Activated T-helper 9 cell treated with anti-CD3 and anti-CD28 coated beads, Interleukin-2, amount 50 U/mL, for 16 hours (primary cell): ENCODE data around the gene PIAS1.
"Not testable (repeated sequence)": the region's sequence is repeated elsewhere in the genome, so short reads cannot be mapped to it uniquely, and the experiment has no call there.

Experiments used
- DNase-seq: peaks from one replicate; pipeline ENCODE4 v3.0.0-alpha.2; 2020; ENCODE audit warnings: low read depth

The PIAS1 gene

GRCh38 chr15:68053701-68054627, at the start of gene PIAS1:
TSS of gene PIAS1 (plus strand) at chr15:68054315. CDS start at chr15:68054327, 12 bp downstream.
- peak; percentile 90 for DNase-seq

- not testable (repeated sequence) for DNase-seq
Measured at GRCh38 chr15:68007642-68008041, 46.5 kb upstream of the PIAS1 start.

GRCh38 chr15:68010361-68011153, 43.6 kb upstream of the PIAS1 start:
- no peak for DNase-seq

GRCh38 chr15:68012911-68013310, 41.2 kb upstream of the PIAS1 start:
- no peak for DNase-seq

- DNase-seq, result no peak
Measured at GRCh38 chr15:68014219-68014618, 39.9 kb upstream of the PIAS1 start.

- no peak for DNase-seq
Measured at GRCh38 chr15:68015244-68015643, 38.9 kb upstream of the PIAS1 start.

- DNase-seq, result no peak
Measured at GRCh38 chr15:68017201-68017600, 36.9 kb upstream of the PIAS1 start.

GRCh38 chr15:68018797-68019444, 35.2 kb upstream of the PIAS1 start:
- no peak for DNase-seq

- no peak for DNase-seq
Measured at GRCh38 chr15:68019814-68020525, 34.1 kb upstream of the PIAS1 start.

- no peak for DNase-seq
Measured at GRCh38 chr15:68020685-68021084, 33.4 kb upstream of the PIAS1 start.

- DNase-seq, result no peak
Measured at GRCh38 chr15:68022061-68022460, 32.1 kb upstream of the PIAS1 start.

- no peak for DNase-seq
Measured at GRCh38 chr15:68023307-68024101, 30.6 kb upstream of the PIAS1 start.

- DNase-seq, result no peak
Measured at GRCh38 chr15:68025835-68026424, 28.2 kb upstream of the PIAS1 start.

GRCh38 chr15:68027388-68027787, 26.7 kb upstream of the PIAS1 start:
- no peak for DNase-seq

GRCh38 chr15:68028137-68028887, 25.8 kb upstream of the PIAS1 start:
- DNase-seq, result no peak

- no peak for DNase-seq
Measured at GRCh38 chr15:68028888-68029207, 25.3 kb upstream of the PIAS1 start.

GRCh38 chr15:68029959-68030358, 24.2 kb upstream of the PIAS1 start:
- no peak for DNase-seq

- DNase-seq, result no peak
Measured at GRCh38 chr15:68031404-68031803, 22.7 kb upstream of the PIAS1 start.

GRCh38 chr15:68032672-68033071, 21.4 kb upstream of the PIAS1 start:
- no peak for DNase-seq

- DNase-seq, result no peak
Measured at GRCh38 chr15:68034081-68034480, 20.0 kb upstream of the PIAS1 start.
